ENCODE measurements around the gene TMEM59L.

DNA sequence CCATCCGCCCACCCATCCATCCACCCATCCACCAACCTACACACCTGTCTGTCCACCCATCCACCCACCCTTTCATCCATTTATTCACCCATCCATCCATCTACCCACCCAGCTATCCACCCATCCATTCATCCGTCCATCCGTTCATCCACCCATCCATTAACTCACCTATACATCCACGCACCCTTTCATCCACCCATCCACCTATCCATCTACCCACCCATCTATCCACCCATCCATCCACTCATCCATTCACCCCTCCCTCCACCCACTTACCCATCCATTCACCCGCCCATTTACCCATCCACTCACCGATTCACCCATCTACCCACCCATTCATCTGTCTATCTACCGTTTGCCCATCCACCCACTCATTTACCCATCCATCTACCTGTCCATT, 41.8 kb downstream of the TMEM59L start:
- TF ChIP-seq, protein P1, sequence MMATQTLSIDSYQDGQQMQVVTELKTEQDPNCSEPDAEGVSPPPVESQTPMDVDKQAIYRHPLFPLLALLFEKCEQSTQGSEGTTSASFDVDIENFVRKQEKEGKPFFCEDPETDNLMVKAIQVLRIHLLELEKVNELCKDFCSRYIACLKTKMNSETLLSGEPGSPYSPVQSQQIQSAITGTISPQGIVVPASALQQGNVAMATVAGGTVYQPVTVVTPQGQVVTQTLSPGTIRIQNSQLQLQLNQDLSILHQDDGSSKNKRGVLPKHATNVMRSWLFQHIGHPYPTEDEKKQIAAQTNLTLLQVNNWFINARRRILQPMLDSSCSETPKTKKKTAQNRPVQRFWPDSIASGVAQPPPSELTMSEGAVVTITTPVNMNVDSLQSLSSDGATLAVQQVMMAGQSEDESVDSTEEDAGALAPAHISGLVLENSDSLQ (IDR thresholded peaks at IDR 0.05): no peak
- TF ChIP-seq SP1 (IDR thresholded peaks at IDR 0.05) (no peak), ARNT (IDR thresholded peaks at IDR 0.05) (no peak), TARDBP (IDR thresholded peaks at IDR 0.05) (no peak), NFRKB (IDR thresholded peaks at IDR 0.05) (no peak), ZNF384 (IDR thresholded peaks at IDR 0.05) (no peak)
